ENCODE measurements around the gene FAM81A. TPM values are rescaled to one million over a fixed set of nuclear protein-coding genes. Genes with fewer than 3 reads are reported as not detected.

The FAM81A gene
- 0.94 TPM for polyA plus RNA-seq (2013, experiment 1 of 2)
- polyA plus RNA-seq (2013, experiment 2 of 2) = 1.0 TPM

- Histone ChIP-seq H3K4me1 (ENCODE audit: control insufficient read depth, insufficient read depth, low read depth, low read length) (peaks cover 10% of the 10 kb centered on the region), H3K18ac (ENCODE audit: low read depth in 1 of 2, low read length in 2 of 2) (peak within 1 kb of the TSS in 1 of 2 experiments; percentile 81), H2AK5ac (ENCODE audit: low read length, severe bottlenecking) (no peak within 1 kb of the TSS), H3K27me3 (ENCODE audit: control insufficient read depth in 1 of 2, insufficient read depth in 1 of 2, low read length in 2 of 2) (peaks cover 26 to 36% of the 10 kb centered on the region in 2 experiments), H3K14ac (ENCODE audit: low read length in 2 of 2) (peak within 1 kb of the TSS in 1 of 2 experiments; percentile 77), H4K91ac (ENCODE audit: low read length) (no peak within 1 kb of the TSS), H3K36me3 (ENCODE audit: control insufficient read depth in 1 of 2, insufficient read depth in 2 of 2, low read depth in 1 of 2, low read length in 2 of 2) (no peaks in the 10 kb centered on the region), H2BK15ac (ENCODE audit: low read depth, poor library complexity, severe bottlenecking) (no peak within 1 kb of the TSS), H3K9me3 (ENCODE audit: control insufficient read depth, low read length) (no peaks in the 10 kb centered on the region), H3K23ac (ENCODE audit: low read length in 2 of 2) (peak within 1 kb of the TSS in 1 of 2 experiments; percentile 73), H3K4me2 (ENCODE audit: low read length, poor library complexity, severe bottlenecking) (peak within 1 kb of the TSS; percentile 69), H2BK5ac (ENCODE audit: low read depth, low read length, poor library complexity, severe bottlenecking) (no peak within 1 kb of the TSS), H3K27ac (ENCODE audit: low read length, poor library complexity, severe bottlenecking) (no peak within 1 kb of the TSS), H2AFZ (ENCODE audit: low read depth, low read length) (peak within 1 kb of the TSS; percentile 84), H2BK120ac (ENCODE audit: low read depth, low read length) (no peak within 1 kb of the TSS), H3K4ac (ENCODE audit: low read depth in 1 of 2, low read length in 2 of 2) (peak within 1 kb of the TSS in 1 of 2 experiments; percentile 59), H3K9ac (ENCODE audit: low read length) (peak within 1 kb of the TSS; percentile 73), H3K79me1 (replicated peaks; ENCODE audit: low read length, poor library complexity, severe bottlenecking) (no peaks in the 10 kb centered on the region), H4K8ac (ENCODE audit: low read length) (no peak within 1 kb of the TSS), H2BK12ac (ENCODE audit: low read length in 2 of 2) (peak within 1 kb of the TSS in 1 of 2 experiments; percentile 86), H3K4me3 (ENCODE audit: insufficient read depth in 1 of 2, low read depth in 1 of 2, low read length in 2 of 2) (peak within 1 kb of the TSS; percentile 58 to 82)
- under 1% methylated on average over 51 of the region's 96 CpGs for WGBS
- DNase-seq = peak; percentile 81
These were observed at the start of gene FAM81A for GRCh38 chr15:59437817-59438624. Gene FAM81A, plus strand, starts transcription at chr15:59438186. Its CDS starts 20,441 bp downstream, at chr15:59458627.

- H3K36me3 ChIP-seq (ENCODE audit: control insufficient read depth in 1 of 2, insufficient read depth in 2 of 2, low read depth in 1 of 2, low read length in 2 of 2) = no peaks in the 10 kb centered on the region
- H3K27me3 ChIP-seq (ENCODE audit: control insufficient read depth in 1 of 2, insufficient read depth in 1 of 2, low read length in 2 of 2) = no peaks in the 10 kb centered on the region
- H3K27ac ChIP-seq (ENCODE audit: low read length, poor library complexity, severe bottlenecking) = no peak overlapping the region
- no peak overlapping the region for H3K4ac ChIP-seq (ENCODE audit: low read depth in 1 of 2, low read length in 2 of 2)
- no peak overlapping the region for H2AFZ ChIP-seq (ENCODE audit: low read depth, low read length)
- no peak overlapping the region for H4K8ac ChIP-seq (ENCODE audit: low read length)
- WGBS = no CpG with 5 or more reads among the region's 3 CpGs
- H3K23ac ChIP-seq (ENCODE audit: low read length in 2 of 2) = no peak overlapping the region
- no peak overlapping the region for H3K14ac ChIP-seq (ENCODE audit: low read length in 2 of 2)
- DNase-seq = peak; percentile 58
- H3K9ac ChIP-seq (ENCODE audit: low read length) = no peak overlapping the region
- H2BK120ac ChIP-seq (ENCODE audit: low read depth, low read length) = no peak overlapping the region
- no peak overlapping the region for H3K4me2 ChIP-seq (ENCODE audit: low read length, poor library complexity, severe bottlenecking)
- H3K4me3 ChIP-seq (ENCODE audit: insufficient read depth in 1 of 2, low read depth in 1 of 2, low read length in 2 of 2) = no peak overlapping the region
- no peak overlapping the region for H2BK5ac ChIP-seq (ENCODE audit: low read depth, low read length, poor library complexity, severe bottlenecking)
- no peak overlapping the region for H2BK12ac ChIP-seq (ENCODE audit: low read length in 2 of 2)
- H3K4me1 ChIP-seq (ENCODE audit: control insufficient read depth, insufficient read depth, low read depth, low read length) = peaks cover 3% of the 10 kb centered on the region
- H2AK5ac ChIP-seq (ENCODE audit: low read length, severe bottlenecking) = no peak overlapping the region
- H4K91ac ChIP-seq (ENCODE audit: low read length) = no peak overlapping the region
- H3K79me1 ChIP-seq (replicated peaks; ENCODE audit: low read length, poor library complexity, severe bottlenecking) = no peaks in the 10 kb centered on the region
- H3K9me3 ChIP-seq (ENCODE audit: control insufficient read depth, low read length) = no peaks in the 10 kb centered on the region
- H2BK15ac ChIP-seq (ENCODE audit: low read depth, poor library complexity, severe bottlenecking) = no peak overlapping the region
- no peak overlapping the region for H3K18ac ChIP-seq (ENCODE audit: low read depth in 1 of 2, low read length in 2 of 2)
These were observed 49.3 kb upstream of the FAM81A start for GRCh38 chr15:59388670-59389069.

DNA sequence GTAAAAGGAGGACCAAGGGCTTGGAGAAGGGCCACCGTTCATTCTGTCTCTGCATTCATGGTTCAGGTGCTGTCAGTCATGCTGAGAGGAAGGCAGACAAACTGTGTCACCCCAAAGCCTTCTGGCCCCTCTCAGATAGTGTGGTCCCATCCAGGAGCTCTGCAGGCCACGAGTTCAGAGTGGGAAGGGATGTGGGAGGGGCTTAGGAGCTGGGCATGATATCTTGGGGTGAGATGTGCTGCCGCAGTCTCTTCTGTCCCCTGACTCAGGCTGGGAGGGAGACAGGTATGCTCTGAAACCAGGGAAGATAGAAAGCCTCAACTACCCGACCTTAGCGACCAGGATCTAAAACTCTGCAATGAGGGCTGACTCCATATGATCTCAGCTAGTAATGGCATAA, 45.7 kb upstream of the FAM81A start:
- H2BK120ac ChIP-seq (ENCODE audit: low read depth, low read length) = no peak overlapping the region
- no peak overlapping the region for H3K4me2 ChIP-seq (ENCODE audit: low read length, poor library complexity, severe bottlenecking)
- H2BK15ac ChIP-seq (ENCODE audit: low read depth, poor library complexity, severe bottlenecking) = no peak overlapping the region
- no peak overlapping the region for H3K14ac ChIP-seq (ENCODE audit: low read length in 2 of 2)
- no peaks in the 10 kb centered on the region for H3K79me1 ChIP-seq (replicated peaks; ENCODE audit: low read length, poor library complexity, severe bottlenecking)
- no peak overlapping the region for H3K23ac ChIP-seq (ENCODE audit: low read length in 2 of 2)
- no peak overlapping the region for H3K4ac ChIP-seq (ENCODE audit: low read depth in 1 of 2, low read length in 2 of 2)
- H2BK5ac ChIP-seq (ENCODE audit: low read depth, low read length, poor library complexity, severe bottlenecking) = no peak overlapping the region
- H3K9me3 ChIP-seq (ENCODE audit: control insufficient read depth, low read length) = no peaks in the 10 kb centered on the region
- no peak overlapping the region for H2AK5ac ChIP-seq (ENCODE audit: low read length, severe bottlenecking)
- H3K4me1 ChIP-seq (ENCODE audit: control insufficient read depth, insufficient read depth, low read depth, low read length) = peaks cover 3% of the 10 kb centered on the region
- H4K91ac ChIP-seq (ENCODE audit: low read length) = no peak overlapping the region
- H3K18ac ChIP-seq (ENCODE audit: low read depth in 1 of 2, low read length in 2 of 2) = no peak overlapping the region
- H4K8ac ChIP-seq (ENCODE audit: low read length) = no peak overlapping the region
- H3K9ac ChIP-seq (ENCODE audit: low read length) = no peak overlapping the region
- H3K4me3 ChIP-seq (ENCODE audit: insufficient read depth in 1 of 2, low read depth in 1 of 2, low read length in 2 of 2) = no peak overlapping the region
- no peaks in the 10 kb centered on the region for H3K27me3 ChIP-seq (ENCODE audit: control insufficient read depth in 1 of 2, insufficient read depth in 1 of 2, low read length in 2 of 2)
- H2AFZ ChIP-seq (ENCODE audit: low read depth, low read length) = no peak overlapping the region
- no peak overlapping the region for H3K27ac ChIP-seq (ENCODE audit: low read length, poor library complexity, severe bottlenecking)
- 73% methylated on average over 3 of the region's 5 CpGs for WGBS
- DNase-seq = no peak
- H3K36me3 ChIP-seq (ENCODE audit: control insufficient read depth in 1 of 2, insufficient read depth in 2 of 2, low read depth in 1 of 2, low read length in 2 of 2) = no peaks in the 10 kb centered on the region
- no peak overlapping the region for H2BK12ac ChIP-seq (ENCODE audit: low read length in 2 of 2)

- H2AFZ ChIP-seq (ENCODE audit: low read depth, low read length) = no peak overlapping the region
- no peak overlapping the region for H2BK15ac ChIP-seq (ENCODE audit: low read depth, poor library complexity, severe bottlenecking)
- no peak for DNase-seq
- H3K14ac ChIP-seq (ENCODE audit: low read length in 2 of 2) = no peak overlapping the region
- no peak overlapping the region for H3K9ac ChIP-seq (ENCODE audit: low read length)
- no peaks in the 10 kb centered on the region for H3K4me1 ChIP-seq (ENCODE audit: control insufficient read depth, insufficient read depth, low read depth, low read length)
- H3K9me3 ChIP-seq (ENCODE audit: control insufficient read depth, low read length) = no peaks in the 10 kb centered on the region
- 89% methylated on average over 9 of the region's 9 CpGs for WGBS
- no peak overlapping the region for H2AK5ac ChIP-seq (ENCODE audit: low read length, severe bottlenecking)
- no peak overlapping the region for H3K27ac ChIP-seq (ENCODE audit: low read length, poor library complexity, severe bottlenecking)
- no peaks in the 10 kb centered on the region for H3K27me3 ChIP-seq (ENCODE audit: control insufficient read depth in 1 of 2, insufficient read depth in 1 of 2, low read length in 2 of 2)
- no peak overlapping the region for H2BK5ac ChIP-seq (ENCODE audit: low read depth, low read length, poor library complexity, severe bottlenecking)
- no peak overlapping the region for H4K91ac ChIP-seq (ENCODE audit: low read length)
- H3K4me2 ChIP-seq (ENCODE audit: low read length, poor library complexity, severe bottlenecking) = no peak overlapping the region
- no peak overlapping the region for H3K18ac ChIP-seq (ENCODE audit: low read depth in 1 of 2, low read length in 2 of 2)
- no peak overlapping the region for H2BK12ac ChIP-seq (ENCODE audit: low read length in 2 of 2)
- no peaks in the 10 kb centered on the region for H3K36me3 ChIP-seq (ENCODE audit: control insufficient read depth in 1 of 2, insufficient read depth in 2 of 2, low read depth in 1 of 2, low read length in 2 of 2)
- no peak overlapping the region for H3K23ac ChIP-seq (ENCODE audit: low read length in 2 of 2)
- no peak overlapping the region for H3K4me3 ChIP-seq (ENCODE audit: insufficient read depth in 1 of 2, low read depth in 1 of 2, low read length in 2 of 2)
- no peaks in the 10 kb centered on the region for H3K79me1 ChIP-seq (replicated peaks; ENCODE audit: low read length, poor library complexity, severe bottlenecking)
- no peak overlapping the region for H3K4ac ChIP-seq (ENCODE audit: low read depth in 1 of 2, low read length in 2 of 2)
- no peak overlapping the region for H2BK120ac ChIP-seq (ENCODE audit: low read depth, low read length)
- no peak overlapping the region for H4K8ac ChIP-seq (ENCODE audit: low read length)
These were observed 43.8 kb upstream of the FAM81A start for GRCh38 chr15:59394166-59394661.

Data from mesenchymal stem cell (in vitro differentiated cells and primary cell).